GM04503 (cell line): ENCODE measurements around the gene MRPS7.
A peak's percentile ranks its signal among the peaks of the same experiment; 100 is the strongest.
"Not testable (repeated sequence)": the region's sequence is repeated elsewhere in the genome, so short reads cannot be mapped to it uniquely, and the experiment has no call there.

Experiments used
- DNase-seq: peaks from one replicate; pipeline ENCODE4 v3.0.0-alpha.2; 2012; ENCODE audit warnings: low read depth

Gene MRPS7

DNA sequence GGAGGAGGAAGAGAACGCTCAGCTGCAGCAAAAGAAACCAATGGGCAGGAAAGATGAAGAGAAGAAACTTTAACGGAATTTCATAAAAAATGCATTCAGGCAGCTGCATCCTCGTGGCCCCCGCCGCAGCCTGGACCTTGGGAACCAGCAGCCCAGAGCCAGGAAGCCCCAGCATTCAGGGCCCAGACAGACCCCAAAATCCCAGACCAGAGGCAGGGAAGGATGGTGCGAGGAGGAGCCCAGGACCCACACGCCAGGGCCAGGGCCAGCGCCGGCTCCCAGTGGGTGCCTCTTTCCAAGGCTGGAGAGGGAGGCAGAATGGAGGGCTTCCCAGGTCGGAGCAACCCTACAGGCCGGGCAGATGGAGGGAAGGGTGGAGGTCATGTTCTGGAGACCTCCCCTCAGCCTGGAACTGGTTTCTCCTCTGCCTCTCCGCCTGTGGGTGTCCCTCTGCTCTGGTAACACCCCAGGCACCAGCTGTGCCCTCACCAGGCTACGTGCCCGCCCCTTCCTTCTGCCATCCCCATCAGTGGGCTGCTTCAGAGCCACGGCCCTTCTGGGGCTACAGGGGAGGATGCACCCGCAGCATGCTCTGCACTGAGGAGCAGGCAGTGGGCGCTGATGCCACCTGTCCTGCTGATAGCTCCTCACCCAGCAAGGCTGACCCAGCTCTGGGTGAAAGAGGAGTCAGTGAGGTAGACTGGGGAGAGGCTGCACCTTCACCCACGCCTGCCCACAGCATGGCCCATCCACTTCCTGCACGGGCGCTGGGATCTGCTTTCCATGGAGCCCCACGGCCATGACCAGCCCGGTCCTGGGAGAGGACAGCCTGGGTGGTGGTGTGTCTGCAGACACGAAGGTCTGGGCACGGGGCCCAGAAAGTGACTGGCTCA is 10.5 kb downstream of the MRPS7 start:
- DNase-seq = peak; percentile 47

DNA sequence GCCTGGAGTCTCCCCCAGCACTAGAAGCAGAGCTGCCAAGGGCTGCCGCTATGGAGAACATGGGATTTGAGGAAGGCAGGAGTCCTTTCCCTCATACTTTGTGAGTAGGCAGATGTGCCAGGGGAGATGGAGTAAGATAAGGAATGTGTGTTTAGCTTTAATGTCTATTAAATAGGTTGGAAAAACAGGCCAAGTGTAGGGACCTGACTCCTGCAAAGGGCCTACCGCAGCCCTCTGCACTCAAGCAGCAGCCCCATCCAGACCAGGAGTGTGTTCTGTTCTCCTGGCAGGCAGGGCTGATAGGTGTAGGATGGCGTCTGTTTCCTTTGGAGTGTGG is 11.1 kb downstream of the MRPS7 start:
- no peak for DNase-seq

DNA sequence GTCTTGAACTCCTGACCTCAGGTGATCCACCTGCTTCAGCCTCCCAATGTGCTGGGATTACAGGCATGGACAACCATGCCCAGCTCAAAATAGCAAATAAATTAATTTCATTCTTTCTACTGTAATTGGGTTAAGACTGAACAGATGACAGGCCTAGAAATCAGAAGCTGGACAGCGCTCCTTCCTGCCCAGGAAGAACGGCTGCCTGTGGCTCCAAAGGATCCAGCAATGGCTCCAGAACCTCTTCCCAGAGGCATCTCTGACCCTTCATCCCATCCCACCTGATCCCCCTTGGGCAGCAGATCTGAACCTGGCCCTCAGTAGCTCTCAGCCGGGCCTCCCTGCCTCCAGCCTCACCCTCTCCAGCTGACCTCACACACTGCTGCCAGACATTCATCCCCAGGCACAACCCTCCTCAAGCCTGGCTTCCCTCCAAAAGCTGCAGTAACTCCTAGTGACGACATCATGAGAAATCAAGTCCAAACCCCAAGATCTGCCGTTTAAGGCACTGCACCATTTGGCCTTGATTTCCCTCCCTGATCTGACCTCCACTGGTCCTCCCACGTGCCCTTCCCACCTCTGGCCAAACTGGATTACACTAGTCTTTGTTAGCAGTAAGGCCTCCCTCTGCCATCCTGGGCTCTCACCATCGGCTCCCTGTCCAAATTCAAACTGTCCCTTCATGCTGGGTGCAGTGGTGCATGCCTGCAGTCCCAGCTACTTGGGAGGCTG is 12.5 kb downstream of the MRPS7 start:
- peak; percentile 42 for DNase-seq

GRCh38 chr17:75277664-75278071 is 16.0 kb downstream of the MRPS7 start:
- peak; percentile 70 for DNase-seq

DNA sequence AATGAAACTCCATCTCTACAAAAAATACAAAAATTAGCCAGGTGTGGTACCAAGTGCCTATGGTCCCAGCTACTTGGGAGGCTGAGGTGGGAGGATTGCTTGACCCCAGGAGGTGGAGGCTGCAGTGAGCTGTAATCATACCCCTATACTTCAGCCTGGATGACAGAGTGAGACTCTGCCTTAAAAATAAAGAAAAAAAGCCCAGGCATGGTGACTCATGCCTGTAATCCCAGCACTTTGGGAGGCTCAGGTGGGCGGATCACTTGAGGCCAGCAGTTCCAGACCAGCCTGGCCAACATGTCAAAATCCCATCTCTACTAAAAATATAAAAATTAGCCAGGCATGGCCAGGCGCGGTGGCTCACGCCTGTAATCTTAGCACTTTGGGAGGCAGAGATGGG is 18.5 kb downstream of the MRPS7 start:
- not testable (repeated sequence) for DNase-seq

- no peak for DNase-seq
These were observed 23.4 kb downstream of the MRPS7 start for GRCh38 chr17:75285123-75285522.

DNA sequence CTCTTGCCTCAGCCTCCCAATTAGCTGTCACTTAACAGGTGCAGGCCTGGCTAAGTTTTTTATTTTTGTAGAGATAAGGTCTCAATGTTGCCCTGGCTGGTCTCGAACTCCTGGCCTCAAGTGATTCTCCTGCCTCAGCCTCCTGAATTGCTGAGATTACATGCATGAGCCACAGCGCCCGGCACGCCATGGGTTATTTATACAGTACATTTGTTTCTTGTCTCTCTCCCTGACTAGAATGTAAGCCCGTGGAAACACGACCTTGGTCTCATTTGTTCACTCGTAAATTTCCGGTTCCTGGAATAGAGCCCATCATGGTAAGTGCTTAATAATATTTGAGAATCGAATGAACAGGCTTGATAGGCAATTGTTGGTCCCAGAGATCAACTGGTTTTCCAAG is 25.5 kb downstream of the MRPS7 start:
- DNase-seq = no peak

DNA sequence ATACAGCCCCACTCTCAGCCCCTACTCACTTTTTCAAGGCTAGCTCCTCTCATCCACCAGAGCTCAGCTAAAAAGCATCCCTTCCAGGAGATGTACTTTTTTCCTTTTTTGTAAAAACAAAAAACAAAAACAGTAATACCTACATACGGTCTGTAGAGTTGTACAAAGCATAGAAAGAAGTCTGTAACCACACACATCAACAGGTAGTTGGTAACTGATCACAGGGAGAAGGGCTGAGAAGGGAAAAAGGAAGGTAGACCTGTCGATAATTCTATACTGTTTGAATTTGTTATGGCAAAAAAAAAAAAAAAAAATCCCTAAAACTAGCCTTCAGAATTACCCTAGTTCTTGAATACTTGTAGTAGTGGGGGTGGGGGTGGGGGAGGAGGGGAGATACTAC is 26.7 kb downstream of the MRPS7 start:
- no peak for DNase-seq

DNA sequence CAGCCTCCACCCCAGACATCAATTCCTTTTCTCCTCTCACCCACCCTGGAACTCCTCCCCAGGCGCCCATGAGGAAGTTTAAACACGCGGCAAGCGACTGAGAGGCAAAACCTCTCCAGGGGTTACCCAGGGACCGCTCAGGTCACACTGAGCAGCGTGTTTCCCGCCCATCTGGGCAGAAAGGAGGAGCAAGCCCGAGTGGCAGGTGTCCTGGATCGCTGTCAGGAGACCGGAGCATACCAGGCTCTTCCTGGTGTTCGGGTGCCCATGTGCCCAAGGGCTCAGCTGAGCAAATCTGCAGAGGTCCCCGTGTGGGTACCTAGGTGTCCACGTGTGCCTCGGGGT is 27.1 kb downstream of the MRPS7 start:
- no peak for DNase-seq

- DNase-seq = peak; percentile 95
These were observed 27.6 kb downstream of the MRPS7 start, which contains the start of gene SLC25A19 for GRCh38 chr17:75289115-75289831. Gene SLC25A19, minus strand, starts transcription at chr17:75289433. Its CDS starts 2,669 bp downstream, at chr17:75286764.

- no peak for DNase-seq
These were observed 28.2 kb downstream of the MRPS7 start for GRCh38 chr17:75289832-75290337.

DNA sequence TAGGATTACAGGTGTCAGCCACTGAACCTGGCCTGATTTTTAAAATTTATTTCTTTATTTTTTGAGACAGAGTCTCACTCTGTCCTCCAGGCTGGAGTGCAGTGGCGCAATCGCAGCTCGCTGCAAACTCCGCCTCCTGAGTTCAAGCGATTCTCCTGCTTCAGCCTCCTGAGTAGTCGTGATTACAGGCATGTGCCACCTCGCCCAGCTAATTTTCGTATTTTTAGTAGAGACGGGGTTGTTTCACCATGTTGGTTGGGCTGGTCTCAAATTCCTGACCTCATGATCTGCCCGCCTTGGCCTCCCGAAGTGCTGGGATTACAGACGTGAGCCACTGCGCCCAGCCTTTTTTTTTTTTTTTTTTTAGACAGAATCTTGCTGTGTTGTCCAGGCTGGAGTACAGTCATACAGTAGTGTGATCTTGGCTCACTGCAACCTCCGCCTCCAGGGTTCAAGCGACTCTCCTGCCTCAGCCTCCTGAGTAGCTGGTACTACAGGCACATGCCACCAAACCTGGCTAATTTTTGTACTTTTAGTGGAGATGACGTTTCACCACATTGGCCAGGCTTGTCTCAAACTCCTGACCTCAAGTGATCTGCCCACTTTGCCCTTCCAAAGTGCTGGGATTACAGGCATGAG is 31.2 kb downstream of the MRPS7 start:
- DNase-seq = not testable (repeated sequence)

- DNase-seq = no peak
These were observed 33.8 kb downstream of the MRPS7 start for GRCh38 chr17:75295201-75296158.

DNA sequence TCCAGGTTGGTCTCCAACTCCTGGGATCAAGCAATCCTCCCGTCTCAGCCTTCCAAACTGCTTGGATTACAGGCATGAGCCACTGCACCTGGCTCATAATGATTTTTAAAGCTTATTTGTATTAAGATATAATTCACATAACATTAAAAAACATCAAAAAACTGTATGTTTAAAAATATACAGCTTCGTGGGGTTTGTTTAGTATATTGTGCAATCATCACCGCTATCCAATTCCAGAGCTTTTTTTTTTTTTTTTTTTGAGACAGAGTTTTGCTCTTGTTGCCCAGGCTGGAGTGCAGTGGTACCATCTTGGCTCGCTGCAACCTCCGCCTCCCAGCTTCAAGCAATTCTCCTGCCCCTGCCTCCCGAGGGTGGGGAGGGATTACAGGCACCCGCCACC is 38.6 kb downstream of the MRPS7 start:
- no peak for DNase-seq

- no peak for DNase-seq
These were observed 39.4 kb downstream of the MRPS7 start for GRCh38 chr17:75301049-75301448.

DNA sequence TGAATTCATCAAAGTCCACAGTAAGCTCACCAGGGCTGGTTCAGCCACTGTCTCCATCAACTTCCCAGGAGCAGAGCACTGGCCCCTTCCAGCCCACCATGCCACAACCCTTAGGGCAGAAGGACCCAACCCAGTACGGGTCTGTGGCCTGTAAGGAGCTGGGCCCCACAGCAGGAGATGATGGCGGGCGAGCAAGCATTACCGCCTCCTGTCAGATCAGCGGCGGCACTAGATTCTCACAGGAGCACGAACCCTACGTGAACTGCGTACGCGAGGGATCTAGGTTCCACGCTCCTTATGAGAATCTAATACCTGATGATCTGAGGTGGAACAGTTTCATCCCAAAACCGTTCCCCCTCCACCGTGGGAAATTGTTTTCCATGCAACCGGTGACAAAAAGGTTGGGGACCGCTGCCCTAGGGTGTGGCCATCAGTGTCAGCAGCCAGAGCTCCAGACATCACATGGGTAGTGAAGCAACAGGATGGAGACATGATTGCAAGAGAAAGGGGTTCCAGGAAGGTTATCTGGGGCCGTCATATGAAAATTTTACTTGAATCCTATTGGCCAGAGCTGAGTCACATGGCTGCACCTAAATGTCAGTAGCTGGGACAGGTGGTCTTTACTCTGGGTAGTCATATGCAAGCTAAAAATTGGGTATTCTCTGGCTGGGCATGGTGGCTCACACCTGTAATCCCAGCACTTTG is 40.0 kb downstream of the MRPS7 start:
- no peak for DNase-seq

DNA sequence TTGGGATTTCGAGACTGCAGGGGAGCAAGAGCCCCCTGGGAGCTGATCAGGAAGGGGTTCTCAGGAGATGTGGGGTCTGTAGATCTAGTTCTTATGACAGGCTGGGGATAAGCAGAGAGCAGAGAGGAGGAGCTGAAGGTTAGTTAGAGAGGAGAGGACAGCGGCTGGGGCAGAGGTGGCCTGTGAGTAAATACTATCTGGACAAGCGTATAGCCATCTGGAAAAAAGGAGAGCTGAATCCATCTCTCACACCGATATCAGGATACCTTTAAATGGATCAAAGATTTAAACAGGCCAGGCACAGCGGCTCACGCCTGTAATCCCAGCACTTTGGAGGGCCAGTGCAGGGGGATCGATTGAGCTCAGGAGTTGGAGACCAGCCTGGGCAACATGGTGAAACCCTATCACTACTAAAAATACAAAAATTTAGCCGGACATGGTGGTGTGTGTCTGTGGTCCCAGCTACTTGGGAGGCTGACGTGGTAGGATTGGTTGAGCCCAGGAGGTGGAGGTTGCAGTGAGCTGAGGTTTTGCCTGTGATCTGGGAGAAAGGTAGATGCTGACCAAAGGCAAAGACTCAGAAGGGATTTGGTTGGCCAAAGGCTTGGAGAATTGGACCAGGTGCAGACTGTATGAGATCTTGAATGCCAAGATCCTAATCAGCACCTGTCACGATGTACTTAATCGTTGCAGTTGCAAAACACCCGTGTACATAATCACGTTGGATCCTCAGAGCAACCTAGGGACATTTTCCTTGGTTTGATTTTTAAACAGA is 46.5 kb downstream of the MRPS7 start:
- DNase-seq = no peak

DNA sequence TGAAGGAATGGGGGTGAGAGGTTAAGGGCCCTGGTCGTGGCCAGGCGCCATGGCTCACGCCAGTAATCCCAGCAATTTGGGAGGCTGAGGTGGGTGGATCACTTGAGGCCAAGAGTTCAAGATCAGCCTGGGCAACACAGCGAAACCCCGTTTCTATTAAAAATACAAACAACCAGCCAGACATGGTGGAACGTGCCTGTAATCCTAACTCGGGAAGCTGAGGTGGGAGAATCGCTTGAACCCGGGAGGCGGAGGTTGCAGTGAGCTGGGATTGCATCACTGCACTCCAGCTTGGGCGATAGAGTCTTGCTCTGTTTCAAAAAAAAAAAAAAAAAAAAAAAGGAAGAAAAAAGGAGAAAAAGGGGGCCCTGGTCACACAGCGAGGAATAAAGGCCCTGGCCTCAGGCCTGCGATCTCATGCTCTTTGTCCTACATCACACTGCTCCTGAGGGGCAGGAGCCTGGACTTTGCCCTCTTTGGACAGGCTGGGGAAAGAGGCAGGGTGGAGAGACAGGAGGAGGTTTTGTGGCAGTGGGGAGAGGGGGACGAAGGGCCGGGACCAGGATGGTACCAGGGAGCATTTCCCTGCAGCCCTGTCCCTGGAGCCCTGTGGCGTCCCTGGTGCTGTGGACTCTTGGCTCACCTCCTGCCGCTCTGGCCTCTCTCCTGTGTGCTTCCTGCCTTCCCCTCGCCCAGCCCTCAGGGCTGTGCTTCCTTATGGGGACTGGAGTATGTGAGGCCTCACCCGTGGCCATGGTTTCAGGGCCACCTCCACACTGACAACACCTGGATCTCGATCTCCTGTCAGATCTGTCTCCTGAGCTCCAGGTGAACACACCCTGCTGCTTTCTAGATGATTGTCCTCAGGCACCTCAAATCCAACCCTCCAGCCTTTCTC is 47.3 kb downstream of the MRPS7 start:
- DNase-seq = no peak
